Activated naive CD8-positive, alpha-beta T cell treated with anti-CD3 and anti-CD28 coated beads, Interleukin-2, amount 10 ng/mL, durations not matched to agents 7 days and 5 days (primary cell): Measurements from ENCODE around the gene AMTN. TPM values are rescaled to one million over a fixed set of nuclear protein-coding genes. Genes with fewer than 3 reads are reported as not detected.

ENCODE experiments used
- ATAC-seq: fragments of 150-1000 bp; cut with Tn5 transposase; one replicate; pipeline ENCODE4 v1.10.0; 2021; ENCODE audit warnings: low read depth, moderate library complexity
- POLR2A ChIA-PET: fragments of 350-600 bp; sonication (Branson Sonifier 250); formaldehyde crosslinking; loops from one replicate; lab custom pipeline; 2021; ENCODE audit warnings: antibody characterized with exemption; lab: Charles Lee
- DNase-seq: peaks from one replicate; pipeline ENCODE4 v3.0.0; 2021
- H3K27ac Mint-ChIP-seq: one replicate; pipeline ENCODE4 v1.8.0; 2022; ENCODE audit warnings: mild to moderate bottlenecking, mixed read lengths
- H3K27me3 Mint-ChIP-seq: one replicate; pipeline ENCODE4 v1.8.0; 2022; ENCODE audit warnings: mild to moderate bottlenecking, moderate library complexity, mixed read lengths
- H3K36me3 Mint-ChIP-seq: one replicate; pipeline ENCODE4 v1.8.0; 2021; ENCODE audit warnings: mild to moderate bottlenecking, mixed read lengths
- H3K4me1 Mint-ChIP-seq: one replicate; pipeline ENCODE4 v1.8.0; 2021; ENCODE audit warnings: mixed read lengths
- H3K4me3 Mint-ChIP-seq: one replicate; pipeline ENCODE4 v1.8.0; 2022; ENCODE audit warnings: mild to moderate bottlenecking, moderate library complexity, mixed read lengths
- H3K9me3 Mint-ChIP-seq: one replicate; pipeline ENCODE4 v1.8.0; 2021; ENCODE audit warnings: mixed read lengths
- total RNA-seq, 2 experiments: library from RNA; stranded (reverse); gene quantifications; one replicate each; pipeline ENCODE4 v1.2.3, GENCODE V29; 2021

AMTN gene
- total RNA-seq, 2 experiments from 2014 or later, result not detected

DNA sequence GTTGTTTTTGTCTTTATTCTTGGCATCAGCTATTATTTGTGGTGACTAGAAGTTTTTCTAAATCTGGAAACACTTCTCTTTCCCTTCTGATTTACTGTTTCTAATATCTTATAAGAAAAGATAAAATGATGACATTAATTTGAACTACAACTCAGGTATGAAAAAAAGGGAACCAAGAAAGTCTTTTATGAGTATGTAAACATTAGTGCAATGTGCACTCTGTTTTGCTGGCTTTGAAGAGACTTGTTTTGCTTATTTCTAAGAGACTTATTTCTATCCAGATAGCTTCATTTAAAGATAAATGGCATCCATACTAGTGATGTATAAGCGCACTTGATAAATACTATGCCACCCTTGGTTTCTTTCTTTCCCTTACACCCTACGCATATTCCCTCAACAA is 63.6 kb downstream of the AMTN start:
- H3K4me1 Mint-ChIP-seq, result no peaks in the 10 kb centered on the region
- DNase-seq (no peak), ATAC-seq (no peak)
- no peak overlapping the region for H3K27ac Mint-ChIP-seq
- H3K9me3 Mint-ChIP-seq, result no peaks in the 10 kb centered on the region
- POLR2A ChIA-PET, result no interaction called here
- H3K36me3 Mint-ChIP-seq, result no peaks in the 10 kb centered on the region
- H3K27me3 Mint-ChIP-seq, result peaks cover 2% of the 10 kb centered on the region
- H3K4me3 Mint-ChIP-seq, result no peak overlapping the region

Other genes starting within 250 kb of the AMTN start
- gene CABS1, start 183.6 kb upstream of the AMTN start, total RNA-seq, result not detected
- not detected for gene SMR3A, start 157.8 kb upstream of the AMTN start, total RNA-seq
- not detected for gene SMR3B, start 135.4 kb upstream of the AMTN start, total RNA-seq
- gene OPRPN, start 120.6 kb upstream of the AMTN start, total RNA-seq, result not detected
- gene MUC7, start 46.4 kb upstream of the AMTN start, total RNA-seq, result not detected
- not detected for gene AMBN, start 73.7 kb downstream of the AMTN start, total RNA-seq
- gene ENAM, start 110.2 kb downstream of the AMTN start, total RNA-seq, result not detected
- under 1 TPM in 1 of 2 experiments, not detected in 1; 0.60 TPM for gene JCHAIN, start 147.9 kb downstream of the AMTN start, total RNA-seq
- 10 to 100 TPM; 35.7 to 39.1 TPM for gene UTP3, start 170.0 kb downstream of the AMTN start, total RNA-seq
- gene RUFY3, start 203.4 kb downstream of the AMTN start, total RNA-seq, result 10 to 100 TPM; 38.0 to 38.5 TPM